Activated CD8-positive, alpha-beta memory T cell treated with anti-CD3 and anti-CD28 coated beads for 1 hour (primary cell): Measurements from ENCODE around the gene PTPRJ.

Experiments
- DNase-seq, 2 donors: peaks; one replicate each; pipeline ENCODE4 v3.0.0-alpha.2; 2020; ENCODE audit warnings: low read depth in 1 of 2; ENCODE audit errors: extremely low read depth in 1 of 2

PTPRJ gene

GRCh38 chr11:48056325-48057183 lies 76.2 kb downstream of the PTPRJ start:
- no peak for DNase-seq

- no peak for DNase-seq
These were observed 77.7 kb downstream of the PTPRJ start for GRCh38 chr11:48058064-48058463.

- DNase-seq = no peak
These were observed 78.4 kb downstream of the PTPRJ start for GRCh38 chr11:48058788-48059187.

GRCh38 chr11:48062649-48063048 lies 82.3 kb downstream of the PTPRJ start:
- DNase-seq = no peak

- DNase-seq = no peak
These were observed 83.1 kb downstream of the PTPRJ start for GRCh38 chr11:48063424-48063978.

GRCh38 chr11:48064306-48064705 lies 83.9 kb downstream of the PTPRJ start:
- DNase-seq = no peak

- no peak for DNase-seq
These were observed 86.8 kb downstream of the PTPRJ start for GRCh38 chr11:48066881-48067800.

GRCh38 chr11:48073031-48073861 lies 92.9 kb downstream of the PTPRJ start:
- no peak for DNase-seq

- DNase-seq = no peak
These were observed 94.2 kb downstream of the PTPRJ start for GRCh38 chr11:48074425-48075181.

GRCh38 chr11:48075637-48076036 lies 95.3 kb downstream of the PTPRJ start:
- DNase-seq = no peak

GRCh38 chr11:48077251-48077650 lies 96.9 kb downstream of the PTPRJ start:
- DNase-seq = no peak

GRCh38 chr11:48078689-48079088 lies 98.3 kb downstream of the PTPRJ start:
- DNase-seq = no peak

GRCh38 chr11:48079596-48079995 lies 99.2 kb downstream of the PTPRJ start:
- no peak for DNase-seq

GRCh38 chr11:48080301-48080861 lies 100.0 kb downstream of the PTPRJ start:
- DNase-seq = no peak

GRCh38 chr11:48081151-48082010 lies 101.0 kb downstream of the PTPRJ start:
- no peak for DNase-seq

GRCh38 chr11:48082771-48083170 lies 102.4 kb downstream of the PTPRJ start:
- no peak for DNase-seq

- DNase-seq = no peak
These were observed 103.1 kb downstream of the PTPRJ start for GRCh38 chr11:48083421-48083820.

- DNase-seq = no peak
These were observed 105.3 kb downstream of the PTPRJ start for GRCh38 chr11:48085688-48086087.

GRCh38 chr11:48087422-48087821 lies 107.1 kb downstream of the PTPRJ start:
- no peak for DNase-seq
